ENCODE measurements around the gene APH1B. TPM values are rescaled to one million over a fixed set of nuclear protein-coding genes. Genes with fewer than 3 reads are reported as not detected.

The APH1B gene
- total RNA-seq, 4 donors from 2014 or later: 8.1 to 18.7 (median 11.5) TPM

DNA sequence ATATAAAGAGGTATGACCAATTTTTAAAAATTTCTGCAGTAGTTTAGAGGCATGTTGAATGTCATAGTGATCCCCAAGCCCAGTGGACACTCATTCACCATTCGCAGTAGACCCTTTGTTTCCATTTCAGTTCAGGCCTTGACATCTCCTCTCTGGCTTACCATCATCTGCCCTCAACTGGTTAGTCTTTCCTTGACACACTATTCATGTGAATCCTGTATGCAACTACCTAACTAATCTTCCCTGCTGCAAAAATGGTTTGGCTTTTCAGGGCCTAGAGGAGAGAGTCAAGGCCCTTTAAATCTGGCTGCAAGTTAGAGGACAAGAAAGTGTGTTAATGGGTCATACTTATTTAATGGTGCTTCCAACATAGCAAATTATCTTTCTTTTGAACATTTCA lies 10.9 kb downstream of the APH1B start:
- peaks cover 0 to 60% of the 10 kb centered on the region in 2 donors for H3K36me3 ChIP-seq
- no peak overlapping the region for H3K27ac ChIP-seq
- H3K4me3 ChIP-seq: no peak overlapping the region
- no peak for ATAC-seq
- no peaks in the 10 kb centered on the region for H3K27me3 ChIP-seq
- no peaks in the 10 kb centered on the region for H3K9me3 ChIP-seq
- WGBS, 2 donors (ENCODE audit: low coverage in 1 of 2): 36 to 63% methylated on average over 1 of the region's 1 CpG
- TF ChIP-seq EP300 (IDR thresholded peaks at IDR 0.05) (no peak), POLR2AphosphoS5 (IDR thresholded peaks at IDR 0.05) (no peak), POLR2A (IDR thresholded peaks at IDR 0.05) (no peak), CTCF (IDR thresholded peaks at IDR 0.05) (no peak)
- H3K4me1 ChIP-seq: peaks cover 0 to 15% (median 0%) of the 10 kb centered on the region in 3 donors

DNA sequence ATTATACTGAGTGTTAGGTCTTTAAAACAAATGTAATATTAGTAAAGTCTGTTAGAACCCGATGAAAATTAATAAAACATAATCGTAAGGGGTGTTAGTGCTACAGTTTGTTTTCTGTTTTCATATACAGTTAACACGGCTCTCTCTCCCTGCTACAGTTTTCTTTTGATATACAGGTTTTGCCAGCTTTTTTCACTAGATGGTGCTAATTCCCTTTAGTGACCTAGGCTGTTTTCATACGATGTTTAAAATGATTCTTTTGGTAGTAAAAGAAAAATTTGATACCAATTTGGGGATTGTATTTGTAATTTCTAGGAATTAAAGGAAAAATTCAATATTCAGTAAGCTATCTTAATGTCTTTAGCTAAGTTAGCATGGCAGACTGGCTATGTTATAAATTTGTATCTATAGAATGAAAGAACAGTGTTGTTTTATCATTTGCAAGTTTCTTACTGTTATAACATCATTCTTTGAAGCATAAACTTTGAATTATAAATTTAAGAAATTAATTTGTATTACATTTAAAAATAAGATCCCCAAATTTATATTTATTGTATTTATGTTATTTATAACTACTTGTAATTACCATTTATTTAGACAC lies 11.5 kb downstream of the APH1B start:
- WGBS, 2 donors (ENCODE audit: low coverage in 1 of 2): 0 to 7% methylated on average over 4 of the region's 4 CpGs

GRCh38 chr15:63291507-63291906 lies 14.1 kb downstream of the APH1B start:
- H3K27me3 ChIP-seq: no peaks in the 10 kb centered on the region
- peaks cover 0 to 15% (median 0%) of the 10 kb centered on the region in 3 donors for H3K4me1 ChIP-seq
- peaks cover 0 to 54% of the 10 kb centered on the region in 2 donors for H3K36me3 ChIP-seq
- H3K9me3 ChIP-seq: no peaks in the 10 kb centered on the region
- TF ChIP-seq POLR2AphosphoS5 (IDR thresholded peaks at IDR 0.05): no peak
- TF ChIP-seq CTCF (IDR thresholded peaks at IDR 0.05): no peak
- no peak for TF ChIP-seq EP300 (IDR thresholded peaks at IDR 0.05)
- TF ChIP-seq POLR2A (IDR thresholded peaks at IDR 0.05): no peak
- no peak overlapping the region for H3K4me3 ChIP-seq
- peak overlapping the region in 2 of 4 donors; percentile 20 to 26 for H3K27ac ChIP-seq
- no peak for ATAC-seq

More for the DNA sequence above, 11.5 kb downstream of the APH1B start:
- no peaks in the 10 kb centered on the region for H3K9me3 ChIP-seq
- H3K36me3 ChIP-seq: peaks cover 0 to 59% of the 10 kb centered on the region in 2 donors
- H3K27ac ChIP-seq: no peak overlapping the region
- no peak for TF ChIP-seq POLR2AphosphoS5 (IDR thresholded peaks at IDR 0.05)
- TF ChIP-seq CTCF (IDR thresholded peaks at IDR 0.05): peak; percentile 40 to 73 (median 69)
- no peak for ATAC-seq
- no peaks in the 10 kb centered on the region for H3K27me3 ChIP-seq
- H3K4me1 ChIP-seq: peaks cover 0 to 15% (median 0%) of the 10 kb centered on the region in 3 donors
- H3K4me3 ChIP-seq: no peak overlapping the region

- Histone ChIP-seq H3K36me3 (peaks cover 0 to 53% of the 10 kb centered on the region in 2 donors), H3K4me3 (no peak overlapping the region), H3K27me3 (no peaks in the 10 kb centered on the region), H3K9me3 (no peaks in the 10 kb centered on the region), H3K27ac (no peak overlapping the region), H3K4me1 (peaks cover 0 to 15% (median 0%) of the 10 kb centered on the region in 3 donors)
- ATAC-seq: no peak
- no peak for TF ChIP-seq EP300 (IDR thresholded peaks at IDR 0.05)
- no peak for TF ChIP-seq CTCF (IDR thresholded peaks at IDR 0.05)
- no peak for TF ChIP-seq POLR2A (IDR thresholded peaks at IDR 0.05)
- TF ChIP-seq POLR2AphosphoS5 (IDR thresholded peaks at IDR 0.05): no peak
- WGBS, 2 donors (ENCODE audit: low coverage in 1 of 2): 91 to 94% methylated on average over 3 of the region's 3 CpGs
Measured at GRCh38 chr15:63292241-63292640, 14.8 kb downstream of the APH1B start.

GRCh38 chr15:63292771-63293170 lies 15.4 kb downstream of the APH1B start:
- no peak overlapping the region for H3K27ac ChIP-seq

More at GRCh38 chr15:63292771-63293170, 15.4 kb downstream of the APH1B start:
- ATAC-seq: no peak
- Histone ChIP-seq H3K36me3 (peaks cover 0 to 52% of the 10 kb centered on the region in 2 donors), H3K27me3 (no peaks in the 10 kb centered on the region), H3K4me1 (peaks cover 0 to 15% (median 0%) of the 10 kb centered on the region in 3 donors), H3K4me3 (no peak overlapping the region), H3K9me3 (no peaks in the 10 kb centered on the region)
- no peak for TF ChIP-seq POLR2AphosphoS5 (IDR thresholded peaks at IDR 0.05)
- TF ChIP-seq POLR2A (IDR thresholded peaks at IDR 0.05): no peak
- no peak for TF ChIP-seq EP300 (IDR thresholded peaks at IDR 0.05)
- TF ChIP-seq CTCF (IDR thresholded peaks at IDR 0.05): no peak
- WGBS, 2 donors (ENCODE audit: low coverage in 1 of 2): 90 to 93% methylated on average over 5 of the region's 5 CpGs

Measured in gastroesophageal sphincter (tissue), 4 donors.